GM12891 (cell line): Measurements from ENCODE around the gene EEF1AKMT3.

ENCODE experiments used
- POLR2A ChIP-seq: IDR thresholded peaks from 2 replicates; pipeline ENCODE4 v1.6.1; 2011; ENCODE audit warnings: low read depth, low read length, control low read depth
- TAF1 ChIP-seq: IDR thresholded peaks from 2 replicates; pipeline ENCODE4 v1.6.1; 2011; ENCODE audit warnings: low read depth, low read length, control low read depth

GRCh38 chr12:57776247-57776587 lies 3.8 kb downstream of the EEF1AKMT3 start:
- TF ChIP-seq POLR2A (no peak), TAF1 (no peak)
